Epithelial cell of proximal tubule (primary cell): Measurements from ENCODE around the gene PAIP1. TPM values are rescaled to one million over a fixed set of nuclear protein-coding genes. Genes with fewer than 3 reads are reported as not detected.
A peak's percentile ranks its signal among the peaks of the same experiment; 100 is the strongest.

Experiments
- DNase-seq: peaks from one replicate; pipeline ENCODE4 v3.0.0-alpha.2; 2011; ENCODE audit warnings: low read depth
- H3K4me3 ChIP-seq: 2 replicates; pipeline ENCODE4 v1.5.1; 2011; ENCODE audit warnings: low read depth, mild to moderate bottlenecking, low read length
- CTCF ChIP-seq: conservative IDR thresholded peaks from 2 replicates; pipeline ENCODE4 v1.5.1; 2012; ENCODE audit warnings: low read depth, mild to moderate bottlenecking, low read length
- total RNA-seq: library from RNA; depleted of rRNA; stranded (reverse); fragments of >200 nt; gene quantifications from 2 replicates; pipeline ENCODE4 v1.2.3, GENCODE V29; 2015

Gene PAIP1
- total RNA-seq, 1 donor from 2014 or later, result 98.4 TPM

GRCh38 chr5:43491326-43491725, 65.6 kb downstream of the PAIP1 start:
- H3K4me3 ChIP-seq, result no peak overlapping the region
- TF ChIP-seq CTCF, result no peak
- DNase-seq, result no peak

GRCh38 chr5:43486353-43486752, 70.5 kb downstream of the PAIP1 start:
- H3K4me3 ChIP-seq, result no peak overlapping the region
- no peak for TF ChIP-seq CTCF
- DNase-seq, result no peak

GRCh38 chr5:43485406-43485805, 71.5 kb downstream of the PAIP1 start:
- TF ChIP-seq CTCF, result no peak
- no peak for DNase-seq
- H3K4me3 ChIP-seq, result no peak overlapping the region

GRCh38 chr5:43484106-43484849, 72.6 kb downstream of the PAIP1 start:
- H3K4me3 ChIP-seq, result peak overlapping the region; percentile 90
- peak; percentile 62 for TF ChIP-seq CTCF
- peak; percentile 56 for DNase-seq

- peak within 1 kb of the TSS; percentile 90 for H3K4me3 ChIP-seq
- peak; percentile 35 for DNase-seq
- TF ChIP-seq CTCF, result no peak
Measured at GRCh38 chr5:43483298-43484105, 73.4 kb downstream of the PAIP1 start, which contains the start of gene TMEM267. Gene TMEM267, minus strand, starts transcription at chr5:43483865. Its CDS starts 29,896 bp downstream, at chr5:43453969.

GRCh38 chr5:43482490-43483297, 74.2 kb downstream of the PAIP1 start:
- no peak for TF ChIP-seq CTCF
- DNase-seq, result no peak
- peak overlapping the region; percentile 90 for H3K4me3 ChIP-seq

Other genes starting within 250 kb of the PAIP1 start
- 34.4 and 98.4 TPM in 2 replicates for gene HMGCS1, start 243.7 kb downstream of the PAIP1 start, total RNA-seq
- gene CCL28, start 144.7 kb downstream of the PAIP1 start, total RNA-seq, result 2.1 and 6.2 TPM in 2 replicates
- gene TMEM267, start 73.2 kb downstream of the PAIP1 start, total RNA-seq, result 7.8 and 9.3 TPM in 2 replicates
- 3.6 and 6.9 TPM in 2 replicates for gene C5orf34, start 41.9 kb downstream of the PAIP1 start, total RNA-seq
- gene NNT, start 46.1 kb upstream of the PAIP1 start, total RNA-seq, result 32.7 and 36.5 TPM in 2 replicates